AG10803 (cell line): Measurements from ENCODE around the gene OSBPL3.
A peak's percentile ranks its signal among the peaks of the same experiment; 100 is the strongest.

ENCODE experiments used
- DNase-seq: peaks from one replicate; pipeline ENCODE4 v3.0.0; 2010; ENCODE audit warnings: low read depth
- H3K4me3 ChIP-seq: 2 replicates; pipeline ENCODE4 v1.5.1; 2011; ENCODE audit warnings: mild to moderate bottlenecking, low read length, control low read depth
- TF ChIP-seq, protein P1 (sequence below): conservative IDR thresholded peaks from 2 replicates; pipeline ENCODE4 v1.5.1; 2011; ENCODE audit warnings: mild to moderate bottlenecking, low read length, control low read depth, inconsistent platforms

Gene OSBPL3

DNA sequence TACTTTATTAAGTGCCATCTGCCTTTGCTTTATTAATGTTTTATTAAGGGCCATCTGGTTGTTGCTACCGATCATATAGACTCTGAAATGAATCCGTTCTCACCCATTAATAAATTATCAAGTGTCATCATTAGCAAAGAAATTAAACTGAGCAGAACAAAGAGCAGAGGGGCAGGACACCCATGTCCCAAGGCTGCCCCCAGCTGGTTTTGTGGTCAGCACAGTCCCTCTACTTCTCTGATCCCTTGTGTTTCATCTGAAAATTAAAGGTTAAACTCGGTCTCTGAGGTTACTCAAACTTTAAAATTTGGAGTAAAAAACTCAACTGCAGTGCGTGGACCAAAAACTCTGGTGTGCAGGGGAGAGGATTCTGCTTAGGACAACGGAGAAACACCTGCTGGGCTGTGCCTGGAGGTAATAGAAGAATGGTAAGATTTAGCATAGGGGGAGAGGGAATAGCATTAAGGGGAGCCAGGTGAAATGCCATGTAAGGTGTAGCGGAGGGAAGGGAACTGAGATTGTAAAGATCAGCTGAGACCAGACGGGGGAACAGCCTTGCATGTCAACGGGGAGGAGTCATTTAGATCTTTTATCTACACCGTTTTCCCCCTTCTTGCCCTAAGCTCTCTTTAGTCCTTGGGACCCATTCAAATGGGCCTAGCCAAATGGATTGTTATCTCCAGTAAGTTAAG is 212.0 kb downstream of the OSBPL3 start:
- no peak for DNase-seq
- TF ChIP-seq, protein P1, sequence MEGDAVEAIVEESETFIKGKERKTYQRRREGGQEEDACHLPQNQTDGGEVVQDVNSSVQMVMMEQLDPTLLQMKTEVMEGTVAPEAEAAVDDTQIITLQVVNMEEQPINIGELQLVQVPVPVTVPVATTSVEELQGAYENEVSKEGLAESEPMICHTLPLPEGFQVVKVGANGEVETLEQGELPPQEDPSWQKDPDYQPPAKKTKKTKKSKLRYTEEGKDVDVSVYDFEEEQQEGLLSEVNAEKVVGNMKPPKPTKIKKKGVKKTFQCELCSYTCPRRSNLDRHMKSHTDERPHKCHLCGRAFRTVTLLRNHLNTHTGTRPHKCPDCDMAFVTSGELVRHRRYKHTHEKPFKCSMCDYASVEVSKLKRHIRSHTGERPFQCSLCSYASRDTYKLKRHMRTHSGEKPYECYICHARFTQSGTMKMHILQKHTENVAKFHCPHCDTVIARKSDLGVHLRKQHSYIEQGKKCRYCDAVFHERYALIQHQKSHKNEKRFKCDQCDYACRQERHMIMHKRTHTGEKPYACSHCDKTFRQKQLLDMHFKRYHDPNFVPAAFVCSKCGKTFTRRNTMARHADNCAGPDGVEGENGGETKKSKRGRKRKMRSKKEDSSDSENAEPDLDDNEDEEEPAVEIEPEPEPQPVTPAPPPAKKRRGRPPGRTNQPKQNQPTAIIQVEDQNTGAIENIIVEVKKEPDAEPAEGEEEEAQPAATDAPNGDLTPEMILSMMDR, result 0 out of 2 replicates have a peak, but pooled peaks have one; percentile 4
- H3K4me3 ChIP-seq, result no peak overlapping the region

DNA sequence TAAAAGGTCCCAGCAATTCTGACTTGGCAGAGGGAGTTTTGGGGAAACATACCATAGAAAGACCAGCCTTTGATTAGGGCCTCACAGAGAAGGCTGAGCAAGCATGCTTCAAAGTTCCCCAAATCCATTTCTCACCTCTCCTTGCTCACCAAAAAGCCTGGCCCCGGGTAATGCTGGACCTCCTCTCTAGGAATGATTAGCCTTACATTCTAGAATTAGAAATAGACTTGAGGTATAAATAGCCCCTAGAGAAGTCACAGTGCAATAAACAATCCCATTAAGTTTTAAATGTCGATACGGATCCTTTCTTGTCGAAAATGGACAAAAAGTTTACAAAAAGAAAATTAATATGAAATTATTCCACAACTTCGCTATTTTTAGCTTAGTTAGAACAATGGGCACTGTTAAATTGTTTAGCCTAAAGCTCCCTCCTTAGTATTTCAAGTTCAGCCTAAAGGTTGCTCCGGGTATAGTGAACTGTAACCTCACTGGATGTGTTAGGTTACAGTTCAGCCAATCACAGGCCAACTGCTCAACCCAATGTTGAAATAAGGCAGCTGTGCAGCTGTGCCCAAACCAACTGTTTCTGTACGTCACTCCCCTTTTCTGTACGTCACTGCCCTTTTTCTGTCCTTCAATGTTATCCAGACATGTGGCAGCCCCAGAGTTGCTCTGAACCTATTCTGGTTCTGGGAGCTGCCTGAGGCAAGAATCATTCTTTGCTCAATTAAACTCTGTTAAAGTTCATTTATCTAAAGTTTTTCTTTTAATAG is 214.8 kb downstream of the OSBPL3 start:
- TF ChIP-seq, protein P1, result no peak
- no peak overlapping the region for H3K4me3 ChIP-seq
- DNase-seq, result peak; percentile 31

DNA sequence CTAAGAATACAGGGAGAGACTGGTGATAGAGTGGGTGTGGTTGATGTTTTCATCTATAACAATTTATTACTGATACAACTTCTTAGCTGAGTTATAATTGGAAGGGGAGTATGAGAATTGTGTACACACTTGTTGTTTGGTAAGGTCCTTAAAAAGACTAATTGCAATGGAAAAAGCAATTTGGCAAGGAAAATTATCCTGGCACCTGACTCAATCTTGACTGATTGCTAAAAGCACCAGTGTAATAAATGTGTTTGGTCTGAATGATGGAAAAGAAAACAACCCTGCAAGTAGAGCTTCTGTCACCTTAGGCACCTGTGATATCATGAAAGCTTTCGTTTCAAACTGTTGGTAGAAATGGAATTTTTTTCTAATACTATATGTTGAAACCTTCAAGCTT is 216.0 kb downstream of the OSBPL3 start:
- TF ChIP-seq, protein P1, result no peak
- H3K4me3 ChIP-seq, result no peak overlapping the region

DNA sequence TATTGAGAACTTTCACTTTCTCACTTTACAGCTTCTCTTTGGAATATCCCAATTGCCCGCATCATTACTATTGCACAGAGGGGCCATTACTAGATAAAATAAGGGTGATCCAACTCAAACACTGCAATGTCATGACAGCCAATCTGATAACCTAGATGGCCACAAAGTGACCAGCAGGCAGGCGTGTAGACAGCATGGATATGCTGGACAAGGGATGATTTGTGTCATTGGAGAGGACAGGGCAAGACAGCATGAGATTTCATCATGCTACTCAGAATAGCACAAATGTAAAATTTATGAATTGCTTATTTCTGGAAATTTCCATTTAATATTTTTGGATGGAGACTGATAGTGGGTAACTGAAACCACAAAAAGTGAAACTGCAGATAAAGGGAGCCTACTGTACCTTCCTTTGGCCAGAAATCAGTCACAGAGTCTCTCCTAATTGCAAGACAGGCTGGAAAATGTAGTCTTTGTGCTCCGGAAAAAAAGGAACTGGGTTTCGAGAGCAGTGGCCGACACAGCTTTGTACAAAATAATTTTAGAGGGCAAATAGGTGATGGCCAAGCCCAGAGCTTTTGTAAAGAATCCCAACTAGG is 216.6 kb downstream of the OSBPL3 start:
- TF ChIP-seq, protein P1, result no peak
- no peak for DNase-seq
- H3K4me3 ChIP-seq, result no peak overlapping the region

More for the DNA sequence above, 216.0 kb downstream of the OSBPL3 start:
- no peak for DNase-seq

DNA sequence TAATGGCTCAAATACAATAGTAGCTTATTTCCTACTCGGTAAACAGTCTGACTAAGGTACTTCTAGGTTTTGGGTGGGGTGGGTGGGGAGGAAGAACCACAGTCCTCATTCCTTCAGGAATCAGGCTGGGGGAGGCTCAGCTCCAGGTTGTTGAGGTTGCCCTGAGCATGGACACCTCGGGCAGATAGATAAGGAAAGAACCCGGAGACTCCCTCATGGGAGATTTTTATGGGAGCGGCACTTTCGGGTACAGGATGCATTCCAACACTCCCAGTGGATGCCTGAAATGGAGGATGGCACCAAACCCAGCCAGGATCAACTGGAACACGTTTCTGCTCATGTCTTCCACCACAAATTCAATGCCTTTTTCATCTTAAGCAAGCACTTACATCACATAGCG is 217.2 kb downstream of the OSBPL3 start:
- no peak for DNase-seq
- TF ChIP-seq, protein P1, result no peak
- no peak overlapping the region for H3K4me3 ChIP-seq

DNA sequence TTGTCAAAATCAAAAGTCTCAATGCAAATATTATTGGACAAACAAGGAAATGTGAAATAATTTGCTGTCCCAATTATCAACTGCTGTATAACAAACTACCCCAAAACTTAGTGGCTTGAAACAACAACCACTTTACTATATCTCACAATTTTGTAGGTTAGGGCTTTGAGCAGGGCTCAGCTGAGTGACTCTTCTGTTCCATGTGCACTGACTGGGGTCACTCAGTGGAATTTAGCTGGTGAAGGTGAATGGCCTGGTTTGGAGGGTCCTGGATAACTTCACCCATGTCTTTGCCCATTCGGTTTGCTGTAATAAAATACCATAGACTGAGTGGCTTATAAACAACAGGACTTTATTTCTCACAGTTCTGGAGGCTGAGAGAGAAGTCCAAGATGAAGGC is 219.0 kb downstream of the OSBPL3 start:
- TF ChIP-seq, protein P1, result no peak
- DNase-seq, result no peak
- no peak overlapping the region for H3K4me3 ChIP-seq
